ENCODE results near the gene SENP8.
"Not testable (repeated sequence)": the region's sequence is repeated elsewhere in the genome, so short reads cannot be mapped to it uniquely, and the experiment has no call there.

Gene SENP8

GRCh38 chr15:72155635-72156616 is 37.7 kb downstream of the SENP8 start:
- peak; percentile 79 for DNase-seq

- no peak for DNase-seq
These were observed 38.7 kb downstream of the SENP8 start for GRCh38 chr15:72156928-72157327.

- no peak for DNase-seq
These were observed 42.6 kb downstream of the SENP8 start for GRCh38 chr15:72160696-72161245.

GRCh38 chr15:72161361-72162132 is 43.3 kb downstream of the SENP8 start:
- DNase-seq, result no peak

GRCh38 chr15:72162569-72162968 is 44.4 kb downstream of the SENP8 start:
- no peak for DNase-seq

- no peak for DNase-seq
These were observed 45.5 kb downstream of the SENP8 start for GRCh38 chr15:72163719-72164118.

GRCh38 chr15:72166716-72167417 is 48.7 kb downstream of the SENP8 start:
- DNase-seq, result no peak

GRCh38 chr15:72167445-72167844 is 49.2 kb downstream of the SENP8 start:
- no peak for DNase-seq

GRCh38 chr15:72168131-72168807 is 50.1 kb downstream of the SENP8 start:
- DNase-seq, result peak; percentile 65

GRCh38 chr15:72168808-72169190 is 50.6 kb downstream of the SENP8 start:
- no peak for DNase-seq

- DNase-seq, result no peak
These were observed 51.2 kb downstream of the SENP8 start for GRCh38 chr15:72169236-72169920.

- no peak for DNase-seq
These were observed 51.9 kb downstream of the SENP8 start for GRCh38 chr15:72169921-72170611.

- no peak for DNase-seq
These were observed 52.5 kb downstream of the SENP8 start for GRCh38 chr15:72170691-72171090.

- not testable (repeated sequence) for DNase-seq
These were observed 53.8 kb downstream of the SENP8 start for GRCh38 chr15:72171978-72172377.

- DNase-seq, result no peak
These were observed 54.6 kb downstream of the SENP8 start for GRCh38 chr15:72172796-72173195.

- no peak for DNase-seq
These were observed 55.2 kb downstream of the SENP8 start for GRCh38 chr15:72173401-72173800.

GRCh38 chr15:72173864-72174550 is 55.8 kb downstream of the SENP8 start:
- DNase-seq, result no peak

GRCh38 chr15:72174551-72175165 is 56.5 kb downstream of the SENP8 start:
- DNase-seq, result no peak

- no peak for DNase-seq
These were observed 57.2 kb downstream of the SENP8 start for GRCh38 chr15:72175186-72176044.

Data from fibroblast of skin of scalp (primary cell).